ENCODE results near the gene CPNE1.
"Not testable (repeated sequence)": the region's sequence is repeated elsewhere in the genome, so short reads cannot be mapped to it uniquely, and the experiment has no call there.

The CPNE1 gene

DNA sequence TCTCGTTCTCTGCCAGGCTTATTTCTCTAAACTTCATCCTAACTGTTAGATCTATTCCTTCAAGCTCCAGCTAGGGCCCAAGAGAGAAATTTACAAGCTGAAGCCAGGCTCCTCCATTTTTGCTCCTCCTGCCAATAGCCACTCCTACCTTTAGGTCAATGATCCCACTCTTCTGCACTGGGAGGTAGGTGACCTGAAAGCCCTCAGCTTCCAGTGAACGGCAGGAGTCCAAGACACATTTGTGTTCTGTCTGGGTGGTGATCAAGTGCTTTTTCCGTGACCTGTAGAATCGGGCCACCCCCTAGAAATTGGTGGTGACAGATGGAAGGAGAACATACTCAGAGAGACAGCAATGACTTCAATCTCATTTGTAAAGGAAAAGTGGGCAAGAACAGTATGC is 25.6 kb upstream of the CPNE1 start:
- TF ChIP-seq, protein P1, sequence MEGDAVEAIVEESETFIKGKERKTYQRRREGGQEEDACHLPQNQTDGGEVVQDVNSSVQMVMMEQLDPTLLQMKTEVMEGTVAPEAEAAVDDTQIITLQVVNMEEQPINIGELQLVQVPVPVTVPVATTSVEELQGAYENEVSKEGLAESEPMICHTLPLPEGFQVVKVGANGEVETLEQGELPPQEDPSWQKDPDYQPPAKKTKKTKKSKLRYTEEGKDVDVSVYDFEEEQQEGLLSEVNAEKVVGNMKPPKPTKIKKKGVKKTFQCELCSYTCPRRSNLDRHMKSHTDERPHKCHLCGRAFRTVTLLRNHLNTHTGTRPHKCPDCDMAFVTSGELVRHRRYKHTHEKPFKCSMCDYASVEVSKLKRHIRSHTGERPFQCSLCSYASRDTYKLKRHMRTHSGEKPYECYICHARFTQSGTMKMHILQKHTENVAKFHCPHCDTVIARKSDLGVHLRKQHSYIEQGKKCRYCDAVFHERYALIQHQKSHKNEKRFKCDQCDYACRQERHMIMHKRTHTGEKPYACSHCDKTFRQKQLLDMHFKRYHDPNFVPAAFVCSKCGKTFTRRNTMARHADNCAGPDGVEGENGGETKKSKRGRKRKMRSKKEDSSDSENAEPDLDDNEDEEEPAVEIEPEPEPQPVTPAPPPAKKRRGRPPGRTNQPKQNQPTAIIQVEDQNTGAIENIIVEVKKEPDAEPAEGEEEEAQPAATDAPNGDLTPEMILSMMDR (IDR thresholded peaks at IDR 0.05; ENCODE audit: borderline replicate concordance, insufficient read depth, low read depth, low read length) = no peak
- no peak overlapping the region for H3K4me3 ChIP-seq (ENCODE audit: low read depth, low read length)

DNA sequence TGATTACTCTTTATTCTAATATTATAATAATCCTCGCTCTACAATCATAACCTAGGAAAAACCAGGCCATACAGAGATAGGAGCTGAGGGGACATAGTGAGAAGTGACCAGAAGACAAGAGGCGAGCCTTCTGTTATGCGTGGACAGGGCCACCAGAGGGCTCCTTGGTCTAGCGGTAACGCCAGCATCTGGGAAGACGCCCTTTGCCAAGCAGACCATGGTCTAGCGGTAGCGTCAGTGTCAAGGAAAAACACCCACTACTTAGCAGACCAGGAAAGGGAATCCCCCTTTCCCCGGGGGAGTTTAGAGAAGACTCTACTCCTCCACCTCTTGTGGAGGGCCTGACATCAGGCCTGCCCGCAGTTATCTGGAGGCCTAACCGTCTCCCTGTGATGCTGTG is 22.2 kb upstream of the CPNE1 start:
- H3K4me3 ChIP-seq (ENCODE audit: low read depth, low read length) = not testable (repeated sequence)

DNA sequence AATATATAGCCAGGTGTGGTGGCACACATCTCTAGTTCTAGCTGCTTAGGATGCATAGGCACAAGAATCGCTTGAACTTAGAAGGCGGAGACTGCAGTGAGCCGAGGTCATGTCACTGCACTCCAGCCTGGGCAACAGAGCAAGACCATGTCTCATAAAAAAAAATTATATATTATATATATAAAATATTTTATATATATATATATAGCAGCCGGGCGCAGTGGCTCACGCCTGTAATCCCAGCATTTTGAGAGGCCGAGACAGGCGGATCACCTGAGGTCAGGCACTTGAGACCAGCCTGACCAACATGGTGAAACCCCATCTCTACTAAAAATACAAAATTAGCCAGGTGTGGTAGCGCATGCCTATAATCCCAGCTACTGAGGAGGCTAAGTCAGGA is 20.7 kb upstream of the CPNE1 start:
- not testable (repeated sequence) for H3K4me3 ChIP-seq (ENCODE audit: low read depth, low read length)

DNA sequence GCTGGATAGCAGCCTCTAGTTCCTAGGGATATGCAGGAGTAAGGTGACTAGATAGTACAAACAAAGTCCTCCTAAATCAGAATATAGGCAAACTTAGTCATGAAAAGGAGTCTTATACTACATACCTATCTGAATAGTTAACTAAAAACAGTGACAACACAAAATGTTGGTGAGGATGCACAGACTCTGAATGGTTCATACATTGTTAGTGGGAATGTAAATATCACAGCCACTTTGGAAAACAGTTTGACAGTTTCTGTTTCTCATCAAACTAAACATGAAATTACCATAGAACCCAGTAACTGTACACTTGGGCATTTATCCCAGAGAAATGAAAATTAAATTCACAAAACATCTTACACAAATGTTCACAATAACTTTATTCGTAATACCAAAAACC is 17.3 kb upstream of the CPNE1 start:
- TF ChIP-seq, protein P1 (IDR thresholded peaks at IDR 0.05; ENCODE audit: borderline replicate concordance, insufficient read depth, low read depth, low read length) = no peak
- no peak overlapping the region for H3K4me3 ChIP-seq (ENCODE audit: low read depth, low read length)

DNA sequence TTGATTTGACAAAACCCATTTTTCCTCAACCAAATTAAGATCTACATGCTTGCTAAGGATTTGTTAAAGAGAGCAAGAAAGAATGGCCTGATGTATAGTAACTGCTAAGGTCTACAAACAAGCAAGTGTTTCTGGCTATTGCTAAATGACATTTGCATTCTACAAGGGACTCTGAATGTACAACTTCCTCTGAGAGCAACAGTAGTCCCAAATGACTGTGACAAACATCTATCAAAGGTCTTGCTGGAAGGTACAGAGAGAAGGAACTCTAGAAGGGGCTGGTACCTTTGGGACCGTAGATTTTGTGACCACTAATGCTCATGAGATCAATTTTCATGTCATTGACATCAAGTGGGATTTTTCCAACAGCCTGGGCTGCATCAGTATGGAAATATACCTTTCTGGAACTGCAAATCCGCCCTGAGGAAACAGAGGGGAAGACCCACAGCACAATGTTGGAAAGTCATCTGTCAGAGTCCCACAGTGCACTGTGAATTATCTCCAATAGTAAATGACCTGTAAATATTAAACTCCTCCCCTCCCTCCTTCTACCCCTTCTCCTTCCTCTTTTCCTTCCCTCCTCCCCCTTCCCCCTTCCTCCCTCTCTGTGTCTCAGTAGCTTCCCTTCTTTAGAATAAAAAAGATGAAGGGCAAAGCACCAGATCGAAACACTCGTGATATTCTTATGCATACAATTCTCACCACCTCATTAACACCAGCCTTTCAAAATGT is 15.9 kb upstream of the CPNE1 start:
- H3K4me3 ChIP-seq (ENCODE audit: low read depth, low read length) = no peak overlapping the region
- TF ChIP-seq, protein P1 (IDR thresholded peaks at IDR 0.05; ENCODE audit: borderline replicate concordance, insufficient read depth, low read depth, low read length) = no peak

DNA sequence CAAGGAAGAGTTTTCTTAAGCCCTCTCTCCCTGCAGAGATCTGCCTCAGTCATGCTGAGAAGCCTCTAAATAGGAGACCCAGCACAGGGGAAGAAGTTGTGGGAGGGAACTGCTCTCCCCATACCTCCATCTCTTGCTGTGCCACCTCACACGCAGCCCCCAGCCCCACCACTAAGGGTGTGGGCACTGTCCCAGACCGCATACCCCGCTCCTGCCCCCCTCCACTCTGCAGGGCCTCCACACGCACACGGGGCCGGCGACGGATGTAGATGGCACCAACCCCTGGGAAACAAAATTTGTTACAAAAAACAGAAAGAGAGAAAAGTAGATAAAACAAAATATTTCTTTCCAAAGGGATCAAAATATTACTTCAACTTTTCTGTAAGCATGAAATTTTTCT is 10.2 kb upstream of the CPNE1 start:
- TF ChIP-seq, protein P1 (IDR thresholded peaks at IDR 0.05; ENCODE audit: borderline replicate concordance, insufficient read depth, low read depth, low read length) = no peak
- no peak overlapping the region for H3K4me3 ChIP-seq (ENCODE audit: low read depth, low read length)

DNA sequence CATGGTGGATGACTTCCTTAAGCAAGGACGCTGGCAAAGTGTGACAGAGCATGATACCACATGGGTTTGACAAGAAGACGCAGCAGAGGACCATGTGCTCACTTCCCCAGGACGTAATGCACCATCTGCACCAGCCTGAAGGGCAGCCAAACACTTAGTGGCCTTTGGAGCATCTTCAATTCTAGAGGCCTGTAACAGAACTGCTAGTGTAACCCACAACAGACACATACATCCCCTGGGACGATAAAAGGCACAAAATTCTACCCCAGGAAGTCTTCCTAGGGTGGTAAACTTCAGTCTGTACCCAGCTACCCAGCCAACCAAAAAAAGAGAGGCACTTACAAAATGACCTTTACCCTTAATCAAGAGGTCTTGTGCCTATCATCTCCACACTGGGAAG is 9.2 kb upstream of the CPNE1 start:
- no peak overlapping the region for H3K4me3 ChIP-seq (ENCODE audit: low read depth, low read length)
- TF ChIP-seq, protein P1 (IDR thresholded peaks at IDR 0.05; ENCODE audit: borderline replicate concordance, insufficient read depth, low read depth, low read length) = no peak

DNA sequence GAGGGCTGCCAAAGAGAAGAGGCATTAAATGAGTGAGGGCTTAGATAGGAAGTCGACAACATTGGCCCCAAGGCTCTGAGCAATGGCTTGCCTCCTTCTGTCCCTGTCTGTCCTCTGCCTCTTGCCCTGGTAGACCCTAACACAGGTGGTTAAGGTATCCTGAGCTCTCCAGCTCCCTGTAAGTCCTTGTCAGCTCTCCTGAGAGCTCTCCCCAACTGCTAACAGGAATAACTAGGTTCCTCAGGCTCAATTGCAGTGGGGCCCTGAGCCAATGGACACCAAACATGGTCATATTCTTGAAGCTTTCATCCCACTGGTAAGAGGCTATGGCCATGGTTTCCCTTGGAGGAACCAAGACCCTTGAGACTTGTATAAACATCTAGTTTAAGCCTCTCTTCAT is 5.0 kb upstream of the CPNE1 start:
- H3K4me3 ChIP-seq (ENCODE audit: low read depth, low read length) = no peak overlapping the region
- TF ChIP-seq, protein P1 (IDR thresholded peaks at IDR 0.05; ENCODE audit: borderline replicate concordance, insufficient read depth, low read depth, low read length) = no peak

All from GM12875 (cell line).